HG03025 (cell line): Measurements from ENCODE around the gene KCNJ10.

Experiments
- ATAC-seq: cut with Tn5 transposase; IDR thresholded peaks from one replicate; pipeline ENCODE4 v1.9.1; 2021; ENCODE audit warnings: mild to moderate bottlenecking, moderate library complexity; ENCODE audit not compliant: unreplicated experiment, low FRiP score

Gene KCNJ10

DNA sequence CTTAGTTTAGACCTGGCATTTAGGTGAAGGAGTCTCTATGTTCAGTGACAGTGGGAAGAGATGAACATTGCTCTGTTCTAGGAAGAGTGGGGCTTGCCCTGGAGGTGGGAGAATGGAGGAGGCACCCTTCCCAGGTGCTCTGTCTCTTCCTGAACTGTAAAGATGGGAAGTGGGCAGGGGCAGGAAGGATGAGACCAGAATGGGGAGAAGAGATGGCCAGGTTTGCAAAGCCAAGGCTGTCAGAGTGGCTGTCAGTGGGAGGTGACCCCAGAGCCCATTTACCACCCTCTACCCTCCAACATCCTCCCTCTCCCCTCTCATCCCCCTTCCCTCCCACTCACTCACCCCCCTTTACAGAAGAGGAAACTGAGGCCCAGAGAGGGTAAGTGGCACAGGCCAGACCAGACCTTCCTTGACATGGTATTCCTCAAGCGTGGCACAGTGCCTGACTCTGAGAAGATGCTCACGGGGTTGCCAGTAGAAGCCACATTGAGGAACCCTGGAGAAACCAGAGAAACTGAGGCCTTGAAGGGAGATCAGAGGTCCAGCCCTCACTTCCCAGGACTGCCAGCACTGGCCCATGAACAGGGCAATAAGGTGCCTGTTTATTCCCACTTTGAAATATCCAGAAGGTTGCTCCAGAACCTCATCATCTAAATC, 29.9 kb upstream of the KCNJ10 start:
- no peak for ATAC-seq

DNA sequence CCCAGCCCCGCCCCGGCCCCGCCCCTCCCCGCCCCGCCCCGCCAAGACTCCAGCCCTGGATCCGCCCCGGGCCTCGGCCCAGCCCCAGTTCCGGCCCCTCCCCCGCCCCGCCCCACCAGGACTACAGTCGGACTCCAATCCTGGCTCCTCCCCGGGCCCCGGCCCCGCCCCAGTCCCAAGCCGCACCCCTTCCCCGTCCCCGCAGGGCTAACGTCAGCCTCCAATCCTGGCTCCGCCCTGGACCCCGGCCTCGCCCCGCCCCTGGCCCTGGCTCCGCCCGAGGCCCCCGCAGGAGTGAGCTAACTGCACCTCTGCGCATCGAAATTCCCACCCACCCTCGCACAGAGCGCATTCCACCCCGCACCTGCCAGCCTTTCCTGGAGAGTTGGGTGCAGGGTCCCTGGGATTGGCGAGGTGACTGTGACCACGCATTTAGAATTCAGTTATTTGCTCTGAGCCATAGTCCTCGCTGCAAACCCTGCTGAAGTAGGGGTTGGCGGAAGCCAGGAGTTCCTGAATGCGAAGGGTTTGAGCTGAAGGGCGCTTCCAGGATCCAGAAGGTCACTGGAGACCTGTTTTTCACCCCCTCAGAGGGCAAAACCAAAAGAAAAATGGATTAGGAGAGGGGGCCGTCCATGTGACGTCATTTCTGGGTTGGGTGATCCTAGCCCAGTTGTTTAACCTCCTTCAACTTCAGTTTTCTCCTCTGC, 29.0 kb upstream of the KCNJ10 start:
- peak; percentile 75 for ATAC-seq

DNA sequence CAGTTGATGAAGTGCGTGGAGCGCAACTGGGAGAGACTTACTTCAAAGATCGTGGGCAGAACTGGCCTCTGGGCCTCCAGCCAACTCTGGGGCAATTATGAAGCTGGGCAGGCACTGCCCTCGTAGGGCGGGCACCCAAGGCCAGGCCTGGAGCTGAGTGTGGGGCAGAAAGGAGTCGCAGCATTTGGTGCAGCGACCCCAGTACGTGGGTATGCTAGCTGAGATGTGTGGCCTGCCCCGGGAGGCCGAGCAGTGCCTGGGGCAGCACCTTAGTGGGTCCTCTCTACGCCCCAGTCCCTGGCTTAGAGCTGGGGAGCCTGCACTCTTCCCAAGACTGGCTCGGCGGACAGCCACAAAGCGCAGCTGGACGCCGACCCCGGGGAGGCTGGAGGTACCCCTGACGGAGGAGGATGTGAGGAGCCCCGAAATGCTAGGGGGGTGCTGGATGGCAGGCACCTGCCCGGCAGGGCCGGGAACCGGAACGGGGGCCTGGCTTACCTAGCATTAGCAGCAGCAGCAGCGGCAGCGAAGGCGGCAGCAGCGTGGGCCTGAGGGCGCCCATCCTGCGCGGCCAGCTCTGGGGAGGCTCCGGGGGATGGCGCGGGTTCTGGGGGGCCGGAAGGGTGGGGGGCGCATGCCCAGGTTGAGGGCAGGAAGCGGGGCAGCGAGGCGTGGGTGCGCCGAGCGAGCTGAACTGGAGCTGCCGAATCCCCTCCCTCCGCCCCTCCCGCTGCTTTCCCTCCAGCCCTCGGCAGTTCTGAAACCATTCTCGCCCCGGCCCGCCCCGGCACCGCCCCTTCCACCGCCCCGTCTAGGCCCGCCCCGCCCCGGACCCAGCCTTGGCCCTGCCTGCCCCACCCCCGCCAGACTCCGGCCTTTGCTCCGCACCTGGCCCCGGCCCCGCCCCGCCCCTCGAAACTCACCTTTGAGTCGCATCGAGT, 28.2 kb upstream of the KCNJ10 start, which contains the start of gene IGSF8:
TSS of gene IGSF8 (minus strand) at position 709 of the 941 bp plus-strand sequence. CDS start at position 562, 147 bp downstream.
- ATAC-seq = peak; percentile 37

DNA sequence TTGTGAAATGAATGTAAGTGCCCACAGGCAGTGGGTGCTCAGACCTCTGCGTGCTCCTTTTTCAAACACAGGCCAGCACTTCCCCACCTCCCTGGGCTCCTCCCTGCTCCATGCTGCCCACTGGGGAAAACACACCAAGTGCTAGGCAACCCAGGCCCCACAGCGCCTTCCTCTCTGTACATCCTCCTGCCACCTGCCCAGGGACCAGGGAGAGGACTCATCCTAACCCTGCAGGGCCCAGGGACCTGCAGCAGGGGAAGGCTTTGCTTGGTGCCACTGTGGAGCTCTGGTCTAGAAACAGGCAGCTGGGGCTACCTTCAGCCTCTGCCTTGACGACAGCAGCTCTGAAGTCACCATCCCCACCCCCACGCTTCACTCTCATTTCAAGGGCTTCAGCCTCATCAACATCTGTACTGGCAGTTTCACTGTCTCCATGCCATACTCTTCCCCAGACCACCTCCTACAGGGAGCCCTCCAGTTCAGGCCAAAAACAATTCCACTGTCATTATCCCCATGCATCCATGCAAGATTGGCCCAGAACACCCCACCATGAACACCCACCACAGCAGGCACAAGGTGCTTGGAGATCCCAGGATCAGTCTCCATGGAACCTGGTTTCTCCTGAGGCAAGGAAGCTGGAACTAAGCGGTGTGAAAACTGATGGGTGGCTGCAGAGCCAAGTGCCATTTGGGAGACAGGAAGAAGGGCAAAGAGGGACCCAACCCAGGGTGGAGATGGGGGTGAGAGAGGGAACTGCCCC, 27.4 kb upstream of the KCNJ10 start:
- ATAC-seq = no peak

DNA sequence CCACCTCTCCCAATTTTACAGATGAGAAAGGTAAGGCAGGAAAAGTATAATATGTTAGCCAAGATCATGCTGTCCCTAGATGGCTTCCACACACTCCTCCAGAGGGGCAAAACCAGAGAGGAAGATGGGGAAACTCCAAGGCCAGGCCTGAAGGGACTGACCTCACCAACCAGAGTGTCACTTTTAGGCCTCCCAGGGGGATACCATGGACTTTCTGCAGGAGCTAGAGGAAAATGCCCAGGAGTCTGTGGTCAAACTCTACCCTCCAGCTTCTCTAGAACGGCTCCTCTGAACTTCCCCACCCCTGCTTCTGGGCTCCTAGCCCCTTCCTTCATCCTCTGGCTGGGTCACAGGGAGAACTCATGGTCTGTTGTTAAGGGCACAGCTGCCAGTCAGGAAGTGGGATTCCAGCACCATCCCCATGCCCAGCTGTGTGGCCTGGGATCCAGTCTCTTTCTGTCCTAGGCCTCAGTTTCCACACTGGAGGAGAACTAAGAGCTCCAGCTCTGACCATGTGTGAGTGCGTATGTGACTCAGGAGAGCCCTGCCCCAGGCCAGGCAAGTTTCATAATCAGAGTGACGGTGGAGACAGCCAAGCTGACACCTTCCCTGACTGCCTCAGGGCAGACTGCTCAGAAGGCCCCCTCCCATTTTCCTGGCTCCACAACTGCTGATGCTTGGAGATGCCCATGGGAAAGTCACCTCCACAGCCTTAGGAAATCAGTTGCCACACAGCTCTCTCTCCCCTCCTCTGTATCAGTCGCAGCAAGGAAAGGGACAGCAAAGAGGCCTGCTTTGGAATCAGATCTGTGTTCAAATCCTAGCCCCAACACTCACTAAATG, 26.5 kb upstream of the KCNJ10 start:
- ATAC-seq = no peak

DNA sequence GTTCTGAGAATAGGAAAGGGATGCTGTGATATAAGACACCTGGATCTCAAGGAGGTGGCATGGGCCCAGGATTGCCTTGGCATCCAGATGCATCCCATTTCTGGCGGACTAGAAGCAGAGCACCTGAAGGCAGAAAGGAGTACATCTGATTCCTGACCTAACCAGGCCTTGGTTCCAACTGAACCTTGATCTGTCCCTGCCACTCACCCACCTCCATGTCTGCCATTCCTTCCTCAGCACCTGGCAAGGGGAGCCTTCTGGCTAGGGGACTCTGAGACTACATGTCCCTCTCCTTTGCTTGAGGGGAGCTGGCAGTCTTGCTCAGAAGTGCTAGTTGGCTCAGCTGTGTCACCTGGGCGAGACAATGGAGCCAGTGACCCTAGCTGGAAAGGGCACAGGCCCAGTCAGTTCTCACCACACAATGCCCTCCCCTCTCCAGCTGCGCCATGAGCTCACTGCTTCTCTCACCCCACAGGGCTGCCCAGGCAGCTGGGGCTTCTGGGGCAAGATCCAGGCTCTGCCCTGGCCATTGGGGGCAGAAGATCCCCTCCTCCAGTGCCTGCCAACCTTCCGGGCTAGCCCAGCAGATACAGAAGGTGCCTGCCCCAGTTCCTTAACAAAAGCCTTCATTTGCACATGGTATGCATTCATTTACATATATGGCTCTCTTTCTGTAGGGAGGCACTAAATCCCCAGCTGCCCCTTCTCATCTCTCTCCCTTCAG, 25.6 kb upstream of the KCNJ10 start:
- no peak for ATAC-seq

DNA sequence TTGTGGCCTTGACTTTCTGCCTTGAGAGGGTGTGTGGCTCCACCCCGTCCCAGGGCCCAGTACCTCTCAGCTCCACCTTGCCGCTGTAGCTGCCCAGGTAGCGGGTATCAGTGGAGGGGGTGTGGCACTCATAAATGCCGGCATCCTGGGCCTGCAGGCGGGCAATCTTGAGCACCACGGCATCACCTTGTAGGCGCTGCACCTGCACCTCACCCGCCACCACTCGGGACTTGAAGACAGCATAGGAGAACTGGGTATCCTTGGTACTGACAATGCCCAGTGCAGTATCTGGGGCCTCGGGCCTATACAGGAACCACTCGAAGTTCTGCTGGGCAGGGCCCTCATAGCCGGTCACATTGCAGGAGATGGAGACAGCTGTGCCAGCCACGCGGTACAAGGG, 24.8 kb upstream of the KCNJ10 start:
- no peak for ATAC-seq

DNA sequence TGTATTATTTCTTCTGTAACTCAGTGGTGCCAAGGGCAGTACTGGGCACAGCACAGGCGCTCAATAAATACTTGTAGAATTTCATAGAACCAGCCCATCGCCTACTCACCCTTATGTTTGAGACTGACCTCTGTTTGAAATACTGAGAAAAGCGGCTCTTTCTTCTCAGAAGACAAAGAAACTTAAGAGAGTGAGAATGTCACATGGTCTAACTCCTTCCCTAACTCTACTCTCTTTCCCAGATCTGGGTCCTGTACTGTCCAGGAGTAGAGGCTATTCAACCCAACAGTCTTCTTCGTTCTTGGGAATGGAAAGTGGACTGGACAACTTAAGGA, 24.3 kb upstream of the KCNJ10 start:
- ATAC-seq = no peak

DNA sequence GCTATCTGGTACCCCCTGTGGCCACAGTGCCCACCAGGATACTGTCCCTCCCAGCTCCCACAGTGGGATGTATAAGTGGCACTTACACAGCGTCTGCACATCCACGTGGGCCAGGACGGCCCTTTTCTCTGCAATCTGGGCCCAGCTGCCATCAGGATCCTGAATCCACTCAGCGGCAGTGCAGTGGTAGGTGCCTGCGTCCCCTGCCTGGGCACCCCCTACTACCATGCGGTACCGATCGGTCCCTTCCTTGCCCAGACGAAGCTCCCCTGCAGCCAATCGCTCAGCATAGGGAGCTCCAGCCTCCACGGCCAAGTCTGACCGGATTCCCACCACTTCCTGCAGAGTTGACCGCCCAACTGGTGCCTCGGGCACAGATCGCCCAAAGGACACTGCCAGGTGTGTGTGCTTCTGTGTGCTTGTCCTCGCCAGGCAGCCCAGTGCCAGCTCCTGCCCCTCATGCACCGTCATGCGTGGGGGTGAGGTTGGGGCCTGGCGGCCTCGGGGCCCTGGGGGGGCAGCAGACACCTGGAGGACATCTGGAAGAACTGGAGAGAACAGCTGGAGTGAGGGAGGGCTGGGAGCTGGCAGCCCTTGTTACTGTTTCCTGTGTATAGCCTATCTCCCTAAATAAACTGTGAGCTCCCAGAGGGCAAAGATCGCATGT, 23.8 kb upstream of the KCNJ10 start:
- ATAC-seq = no peak

DNA sequence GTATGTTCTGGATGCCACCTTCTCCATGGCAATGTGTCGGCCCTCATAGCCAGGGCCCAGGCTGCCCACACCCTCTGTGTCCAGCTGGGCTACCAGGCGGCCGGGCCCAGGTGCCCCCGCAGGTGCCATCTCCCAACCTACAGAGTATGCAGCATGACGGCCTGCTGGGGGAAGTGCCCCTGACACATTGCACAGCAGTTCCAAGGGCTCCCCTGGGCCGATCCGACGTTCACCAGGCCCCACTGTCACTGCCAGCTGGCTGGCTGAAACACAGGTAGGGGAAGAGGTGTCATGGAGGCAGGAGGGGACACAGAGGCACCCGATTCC, 23.1 kb upstream of the KCNJ10 start:
- ATAC-seq = no peak

DNA sequence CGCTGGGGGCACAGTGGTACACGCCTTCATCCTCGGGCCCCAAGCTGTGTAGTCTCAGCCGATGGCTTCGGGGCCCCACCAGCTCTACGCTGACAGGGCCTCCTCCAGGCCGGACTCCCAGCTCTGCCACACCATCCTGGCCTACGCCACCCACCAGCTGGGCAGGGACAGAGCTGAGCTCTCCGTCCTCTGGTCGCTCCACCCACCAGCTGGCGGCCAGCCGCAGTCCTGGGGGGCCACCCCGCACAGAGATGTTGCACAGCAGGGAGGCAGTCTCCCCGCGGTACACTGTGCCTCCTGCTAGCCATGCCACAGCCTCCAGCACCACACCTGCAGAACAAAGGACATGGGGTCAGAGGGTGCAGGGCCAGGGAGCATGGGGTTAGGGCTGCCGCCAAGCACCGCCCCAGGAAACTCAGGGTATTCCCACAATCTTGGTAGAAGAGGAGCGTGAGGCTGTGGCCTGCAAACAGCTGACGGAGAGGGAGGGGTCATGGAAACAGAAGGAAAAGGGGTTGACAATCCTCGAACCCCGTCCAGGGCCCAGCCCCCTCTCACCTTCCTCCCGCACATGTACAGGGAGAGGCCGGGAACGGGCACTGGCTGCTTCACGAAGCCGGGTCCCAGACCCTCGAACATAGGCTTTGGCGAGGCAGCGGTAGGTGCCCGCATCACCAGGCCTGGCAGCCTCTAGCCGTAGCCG, 22.6 kb upstream of the KCNJ10 start:
- ATAC-seq = no peak

DNA sequence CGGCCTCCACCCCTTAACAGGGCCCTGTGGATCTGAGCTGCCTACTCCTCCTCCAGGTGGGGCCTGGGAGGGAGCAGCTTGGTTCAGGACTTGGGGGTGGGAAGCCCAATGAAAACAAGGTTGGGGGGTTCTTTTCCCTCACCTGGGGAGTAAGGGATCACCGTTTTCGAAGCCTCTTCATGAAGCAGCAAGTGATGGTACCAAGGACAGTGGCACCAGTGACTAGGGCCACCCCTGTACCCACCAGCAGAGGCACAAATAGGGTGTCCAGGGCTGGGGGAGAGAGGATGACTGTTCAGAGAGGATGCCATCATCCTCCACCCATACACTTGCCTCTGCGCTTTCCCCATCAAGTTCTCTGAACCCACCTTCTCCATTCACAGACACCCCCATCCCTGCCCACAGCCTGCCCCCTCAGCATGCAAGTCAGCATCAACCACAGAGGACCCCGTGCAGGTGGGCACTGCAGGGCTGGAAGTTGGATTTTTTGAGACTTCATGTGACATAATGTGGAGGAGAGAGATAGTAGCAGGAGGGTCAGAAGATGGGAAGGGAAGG, 21.8 kb upstream of the KCNJ10 start:
- no peak for ATAC-seq

DNA sequence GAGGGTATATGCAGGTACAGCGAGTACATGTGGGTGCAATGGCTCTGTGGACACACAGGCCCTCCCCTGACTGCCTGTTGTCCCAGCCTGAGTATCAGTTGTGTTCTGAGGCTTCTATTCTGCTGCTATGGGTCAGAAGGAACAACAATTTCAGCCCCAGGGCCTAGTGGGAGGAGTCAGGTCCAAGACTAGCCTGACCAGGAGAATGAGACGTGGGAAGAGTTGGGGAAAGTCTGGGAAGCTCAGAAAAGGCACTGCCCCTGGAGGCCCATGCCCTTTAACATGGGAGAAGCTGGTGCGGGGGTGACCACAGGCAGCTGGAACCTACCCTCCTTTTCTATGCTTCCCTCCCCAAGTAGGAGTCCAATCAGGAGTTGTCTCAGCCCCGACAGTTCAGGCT, 20.8 kb upstream of the KCNJ10 start:
- no peak for ATAC-seq

DNA sequence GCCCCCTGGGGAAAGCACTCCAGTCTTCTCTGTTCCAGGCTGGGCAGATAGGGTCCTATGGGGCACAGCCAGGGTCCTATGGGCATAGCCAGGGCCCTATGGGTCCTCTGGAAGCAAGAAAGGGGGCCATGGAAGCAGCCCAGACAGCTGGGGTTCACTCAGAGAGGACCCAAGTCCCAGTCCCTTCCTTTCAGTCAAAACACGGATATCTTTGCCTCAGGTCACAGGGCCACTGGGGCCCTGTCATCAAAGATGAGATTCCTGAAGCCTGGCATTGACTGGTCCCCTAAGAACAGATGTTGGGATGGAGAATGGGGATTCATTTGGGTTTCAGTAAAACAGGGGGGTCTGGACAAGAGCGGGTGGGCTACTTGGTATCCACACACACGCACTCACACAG, 19.9 kb upstream of the KCNJ10 start:
- ATAC-seq = no peak

DNA sequence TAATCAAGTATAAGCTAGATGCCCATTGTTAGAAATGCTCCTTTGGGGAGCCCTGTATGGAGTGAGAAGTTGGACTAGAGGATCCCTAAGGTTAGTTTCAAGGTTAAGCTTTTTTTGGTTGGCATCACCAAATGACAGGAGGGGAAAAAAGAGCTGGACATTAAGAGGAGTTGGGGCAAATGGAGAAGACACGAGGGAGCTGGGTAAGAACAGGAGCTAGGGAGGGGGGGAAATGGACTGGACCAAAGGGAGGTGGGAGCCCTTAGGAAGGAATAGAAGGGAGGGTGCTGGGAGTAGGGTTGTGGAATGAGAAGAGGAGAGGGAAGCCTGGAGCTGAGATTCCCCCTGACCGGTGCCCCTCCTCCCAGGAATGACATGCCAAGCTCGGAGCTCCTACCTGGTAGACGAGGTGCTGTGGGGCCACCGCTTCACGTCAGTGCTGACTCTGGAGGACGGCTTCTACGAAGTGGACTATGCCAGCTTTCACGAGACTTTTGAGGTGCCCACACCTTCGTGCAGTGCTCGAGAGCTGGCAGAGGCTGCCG, 17.2 kb upstream of the KCNJ10 start:
- no peak for ATAC-seq

DNA sequence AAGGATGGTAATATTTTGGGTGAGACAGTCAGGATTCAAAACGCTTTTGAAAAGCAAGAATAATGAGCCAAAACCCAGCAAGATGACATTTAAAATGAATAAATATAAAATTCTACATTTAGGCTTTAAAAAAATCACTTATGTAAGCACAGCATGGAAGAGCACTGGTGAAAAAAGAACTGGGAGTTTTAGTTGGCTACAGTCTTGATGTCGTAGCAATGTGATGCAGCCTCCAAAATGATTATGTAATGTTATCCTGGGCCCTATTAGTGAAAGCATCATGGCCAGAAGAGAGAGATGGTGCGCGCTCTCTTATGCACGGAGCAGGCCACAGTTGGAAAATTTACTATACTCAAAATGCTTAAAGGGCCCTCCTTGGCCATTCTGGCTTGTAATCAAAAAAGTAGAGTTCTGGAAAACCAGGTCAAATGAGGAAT, 16.5 kb upstream of the KCNJ10 start:
- no peak for ATAC-seq

DNA sequence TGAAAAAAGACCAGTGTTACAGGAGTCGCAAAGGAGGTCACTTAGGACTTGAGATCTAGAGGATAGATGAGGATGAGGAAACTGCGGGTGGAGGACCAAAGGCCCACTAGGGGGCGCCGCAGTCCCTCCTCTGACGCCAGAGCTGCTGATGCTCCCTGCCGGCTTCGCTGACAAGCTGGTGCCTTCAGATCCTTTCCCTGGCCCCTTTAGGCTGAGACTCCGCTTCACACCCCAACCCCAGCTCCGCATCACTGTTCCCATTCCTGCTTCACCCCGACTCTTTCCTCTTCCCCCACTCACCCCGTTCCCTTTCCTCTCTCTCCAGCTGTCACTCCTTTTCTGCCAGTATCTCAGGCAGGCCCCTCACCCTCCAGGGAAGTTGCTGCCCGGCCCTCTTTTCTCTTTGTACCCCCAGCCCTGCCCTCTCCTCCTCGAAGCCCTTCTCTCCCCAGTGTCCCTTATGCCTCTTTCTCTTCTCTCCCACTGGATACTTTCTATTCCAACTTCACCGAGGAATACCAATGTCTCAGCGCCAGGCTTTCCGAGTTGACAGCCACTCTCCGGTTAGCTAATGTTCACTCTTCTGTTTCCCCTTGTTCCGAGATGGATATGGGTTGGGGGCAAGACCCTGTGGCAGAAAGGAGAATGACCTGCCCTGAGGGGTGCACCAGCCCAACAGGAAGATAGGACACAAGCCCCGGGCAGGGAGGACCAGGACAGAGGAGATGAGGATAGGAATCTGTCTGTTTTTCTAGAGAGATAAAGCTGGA, 15.9 kb upstream of the KCNJ10 start:
- no peak for ATAC-seq
